ENCODE data around the gene DTHD1. TPM values are rescaled to one million over a fixed set of nuclear protein-coding genes. Genes with fewer than 3 reads are reported as not detected.

Gene DTHD1
- total RNA-seq, 1 experiment from 2014 or later: not detected

DNA sequence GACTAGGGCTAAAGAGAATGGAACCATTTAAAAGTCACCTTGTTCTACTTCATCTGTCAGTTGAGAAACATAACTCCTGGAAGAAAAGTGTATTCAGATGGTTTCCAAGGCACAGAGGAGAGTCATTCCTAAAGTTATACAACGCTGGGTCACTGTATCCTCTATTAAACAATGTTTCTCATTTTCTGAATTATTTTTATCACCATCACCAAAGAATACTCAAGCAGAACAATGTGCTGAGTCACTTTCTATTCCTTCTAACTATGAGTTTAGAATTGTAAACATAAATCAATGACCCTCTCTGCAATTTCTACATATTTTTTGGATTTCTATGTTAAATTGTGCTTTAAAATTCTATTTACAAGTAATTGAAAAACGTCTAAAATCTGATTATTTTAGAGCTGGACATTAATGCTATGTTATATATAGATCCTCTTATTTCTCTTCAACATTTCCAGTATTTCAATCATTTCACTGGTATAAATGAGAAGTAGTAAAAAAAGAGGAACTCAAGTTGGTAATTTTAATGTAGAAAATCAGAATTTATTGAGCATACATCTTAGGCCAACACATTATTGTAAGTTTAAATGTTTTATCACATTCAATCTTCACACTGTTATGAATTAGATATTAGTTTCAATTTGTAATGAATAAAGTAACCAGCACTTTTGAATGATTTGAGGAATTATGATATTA is 7.5 kb downstream of the DTHD1 start:
- no TSS peak for BruUV-seq (replicated peaks)
- Histone ChIP-seq H3K36me3 (ENCODE audit: insufficient read depth, low read length, poor library complexity, severe bottlenecking) (no peaks in the 10 kb centered on the region), H3K27me3 (replicated peaks; ENCODE audit: insufficient read depth, low read depth, low read length, poor library complexity) (no peaks in the 10 kb centered on the region), H3K27ac (ENCODE audit: low read depth, low read length, poor library complexity, severe bottlenecking) (no peak overlapping the region), H3K4me1 (ENCODE audit: insufficient read depth, low read length, poor library complexity, severe bottlenecking) (no peaks in the 10 kb centered on the region), H3K9me3 (ENCODE audit: low read depth, low read length, poor library complexity, severe bottlenecking) (no peaks in the 10 kb centered on the region), H3K4me3 (ENCODE audit: low read depth, low read length, poor library complexity, severe bottlenecking) (no peak overlapping the region)
- intact Hi-C loops (cut with micrococcal nuclease; ENCODE audit: unreplicated experiment): no loop called here
- TF ChIP-seq, protein P1, sequence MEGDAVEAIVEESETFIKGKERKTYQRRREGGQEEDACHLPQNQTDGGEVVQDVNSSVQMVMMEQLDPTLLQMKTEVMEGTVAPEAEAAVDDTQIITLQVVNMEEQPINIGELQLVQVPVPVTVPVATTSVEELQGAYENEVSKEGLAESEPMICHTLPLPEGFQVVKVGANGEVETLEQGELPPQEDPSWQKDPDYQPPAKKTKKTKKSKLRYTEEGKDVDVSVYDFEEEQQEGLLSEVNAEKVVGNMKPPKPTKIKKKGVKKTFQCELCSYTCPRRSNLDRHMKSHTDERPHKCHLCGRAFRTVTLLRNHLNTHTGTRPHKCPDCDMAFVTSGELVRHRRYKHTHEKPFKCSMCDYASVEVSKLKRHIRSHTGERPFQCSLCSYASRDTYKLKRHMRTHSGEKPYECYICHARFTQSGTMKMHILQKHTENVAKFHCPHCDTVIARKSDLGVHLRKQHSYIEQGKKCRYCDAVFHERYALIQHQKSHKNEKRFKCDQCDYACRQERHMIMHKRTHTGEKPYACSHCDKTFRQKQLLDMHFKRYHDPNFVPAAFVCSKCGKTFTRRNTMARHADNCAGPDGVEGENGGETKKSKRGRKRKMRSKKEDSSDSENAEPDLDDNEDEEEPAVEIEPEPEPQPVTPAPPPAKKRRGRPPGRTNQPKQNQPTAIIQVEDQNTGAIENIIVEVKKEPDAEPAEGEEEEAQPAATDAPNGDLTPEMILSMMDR (conservative IDR thresholded peaks at IDR 0.05; ENCODE audit: low read depth, low read length): no peak
- TF ChIP-seq EZH2 (IDR thresholded peaks at IDR 0.05; ENCODE audit: borderline replicate concordance, low read depth, low read length, poor library complexity, severe bottlenecking): no peak
- CTCF ChIA-PET: no interaction called here
- no peak for DNase-seq (ENCODE audit: low spot score)
- POLR2A ChIA-PET (ENCODE audit: low non-redundant PET): no interaction called here

DNA sequence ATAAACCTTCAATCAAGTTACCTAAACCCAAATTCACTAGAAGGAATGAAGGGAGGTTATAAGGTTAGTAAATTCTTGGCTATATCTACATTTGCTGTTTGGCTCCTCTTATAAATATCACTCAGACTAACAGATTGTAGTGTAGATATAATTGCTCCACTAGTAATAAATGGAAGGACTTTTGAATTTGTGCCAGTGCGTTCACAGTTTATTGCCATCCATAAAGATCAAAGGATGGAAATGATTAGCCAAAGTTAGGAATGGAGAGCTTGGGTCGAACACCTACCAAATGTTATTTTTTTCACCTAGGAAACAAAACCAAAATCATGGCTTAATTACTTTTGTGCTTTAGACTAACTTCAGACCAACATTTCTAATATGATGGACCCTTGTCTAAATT is 9.2 kb downstream of the DTHD1 start:
- TF ChIP-seq, protein P1 (conservative IDR thresholded peaks at IDR 0.05; ENCODE audit: low read depth, low read length): no peak
- TF ChIP-seq EZH2 (IDR thresholded peaks at IDR 0.05; ENCODE audit: borderline replicate concordance, low read depth, low read length, poor library complexity, severe bottlenecking): no peak
- Histone ChIP-seq H3K27me3 (replicated peaks; ENCODE audit: insufficient read depth, low read depth, low read length, poor library complexity) (no peaks in the 10 kb centered on the region), H3K4me3 (ENCODE audit: low read depth, low read length, poor library complexity, severe bottlenecking) (no peak overlapping the region), H3K9me3 (ENCODE audit: low read depth, low read length, poor library complexity, severe bottlenecking) (no peaks in the 10 kb centered on the region), H3K36me3 (ENCODE audit: insufficient read depth, low read length, poor library complexity, severe bottlenecking) (no peaks in the 10 kb centered on the region), H3K4me1 (ENCODE audit: insufficient read depth, low read length, poor library complexity, severe bottlenecking) (no peaks in the 10 kb centered on the region), H3K27ac (ENCODE audit: low read depth, low read length, poor library complexity, severe bottlenecking) (no peak overlapping the region)
- CTCF ChIA-PET: no interaction called here
- intact Hi-C loops (cut with micrococcal nuclease; ENCODE audit: unreplicated experiment): no loop called here
- DNase-seq (ENCODE audit: low spot score): no peak
- no TSS peak for BruUV-seq (replicated peaks)
- POLR2A ChIA-PET (ENCODE audit: low non-redundant PET): no interaction called here

DNA sequence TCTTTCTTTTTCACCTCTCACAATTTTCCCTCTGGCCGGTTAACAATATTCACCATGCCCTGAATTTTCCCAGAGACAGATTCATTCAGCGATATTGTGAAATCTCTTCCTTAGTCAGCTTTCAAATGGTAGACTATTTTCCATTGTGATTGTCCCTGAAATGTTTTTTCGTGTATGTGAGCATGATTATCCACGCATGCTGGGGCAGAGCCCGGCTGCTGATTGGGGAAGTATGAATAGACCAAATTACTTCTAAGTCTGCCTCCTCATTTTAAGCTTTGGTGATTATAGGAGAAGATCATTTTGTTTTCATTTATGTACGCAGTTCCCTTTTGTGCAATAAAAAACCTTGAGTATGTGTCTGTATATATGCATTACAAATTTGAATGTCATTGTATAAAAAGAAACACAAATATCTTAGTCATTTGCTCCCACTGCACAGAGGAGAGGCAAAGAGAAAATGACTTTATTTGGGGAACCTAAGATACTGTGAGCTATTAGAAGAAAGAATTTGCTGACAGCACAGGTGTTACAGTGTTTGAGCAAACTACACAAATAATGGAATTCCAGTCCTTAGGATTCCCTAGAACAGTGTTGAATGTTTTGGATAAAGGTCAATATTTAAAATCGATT is 11.3 kb downstream of the DTHD1 start:
- Histone ChIP-seq H3K36me3 (ENCODE audit: insufficient read depth, low read length, poor library complexity, severe bottlenecking) (no peaks in the 10 kb centered on the region), H3K27ac (ENCODE audit: low read depth, low read length, poor library complexity, severe bottlenecking) (no peak overlapping the region), H3K27me3 (replicated peaks; ENCODE audit: insufficient read depth, low read depth, low read length, poor library complexity) (no peaks in the 10 kb centered on the region), H3K4me1 (ENCODE audit: insufficient read depth, low read length, poor library complexity, severe bottlenecking) (no peaks in the 10 kb centered on the region), H3K4me3 (ENCODE audit: low read depth, low read length, poor library complexity, severe bottlenecking) (no peak overlapping the region), H3K9me3 (ENCODE audit: low read depth, low read length, poor library complexity, severe bottlenecking) (no peaks in the 10 kb centered on the region)
- intact Hi-C loops (cut with micrococcal nuclease; ENCODE audit: unreplicated experiment): no loop called here
- DNase-seq (ENCODE audit: low spot score): no peak
- POLR2A ChIA-PET (ENCODE audit: low non-redundant PET): no interaction called here
- CTCF ChIA-PET: no interaction called here
- BruUV-seq (replicated peaks): no TSS peak
- TF ChIP-seq EZH2 (IDR thresholded peaks at IDR 0.05; ENCODE audit: borderline replicate concordance, low read depth, low read length, poor library complexity, severe bottlenecking): no peak
- TF ChIP-seq, protein P1 (conservative IDR thresholded peaks at IDR 0.05; ENCODE audit: low read depth, low read length): no peak

Data from A673 (cell line).